Transverse colon (tissue), 4 donors: ENCODE measurements around the gene RDH12. TPM values are rescaled to one million over a fixed set of nuclear protein-coding genes. Genes with fewer than 3 reads are reported as not detected.
"Not testable (repeated sequence)": the region's sequence is repeated elsewhere in the genome, so short reads cannot be mapped to it uniquely, and the experiment has no call there.

Experiments
- DNase-seq: peaks from one replicate; pipeline ENCODE4 v3.0.0-alpha.2; 2019
- H3K27ac ChIP-seq, 4 donors: fragments of 200-600 bp; sonication (generic); 2 replicates each; pipeline ENCODE4 v1.5.1; 2016 to 2018; ENCODE audit warnings: inconsistent platforms in 4 of 4
- H3K27me3 ChIP-seq: fragments of 200-600 bp; sonication (generic); 2 replicates; pipeline ENCODE4 v1.5.1; 2017; ENCODE audit warnings: inconsistent platforms
- H3K36me3 ChIP-seq, 4 donors: fragments of 200-600 bp; sonication (generic); 2 replicates each; pipeline ENCODE4 v1.5.1; 2017 to 2019; ENCODE audit warnings: inconsistent platforms in 4 of 4
- H3K4me1 ChIP-seq, 4 donors: fragments of 200-600 bp; sonication (generic); 2 replicates each; pipeline ENCODE4 v1.5.1; 2017 to 2020; ENCODE audit warnings: inconsistent platforms in 4 of 4
- H3K4me3 ChIP-seq, 4 donors: fragments of 200-600 bp; sonication (generic); 1 replicate in 1 of 4; 2 replicates in 3 of 4; pipeline versions ENCODE4 v1.5.1 to v1.6.1; 2017 to 2019; ENCODE audit warnings: inconsistent platforms in 4 of 4
- H3K9me3 ChIP-seq, 2 donors: fragments of 200-600 bp; sonication (generic); 2 replicates each; pipeline ENCODE4 v1.5.1; 2017 to 2019; ENCODE audit warnings: inconsistent platforms in 2 of 2
- CTCF ChIP-seq, 5 experiments: fragments of 200-600 bp in 3 of 5; fragments of 450-650 bp in 2 of 5; sonication (generic) in 3 of 5; IDR thresholded peaks; 1 replicate in 2 of 5; 2 replicates in 3 of 5; pipeline ENCODE4 v1.5.1; 2016 to 2017; ENCODE audit warnings: antibody characterized with exemption in 5 of 5, inconsistent platforms in 3 of 5, mild to moderate bottlenecking in 2 of 5, moderate library complexity in 1 of 5
- EP300 ChIP-seq: sonication (generic); formaldehyde crosslinking; IDR thresholded peaks from one replicate; pipeline ENCODE4 v1.6.1; 2017; ENCODE audit warnings: antibody characterized with exemption, low read depth
- POLR2A ChIP-seq: fragments of 450-650 bp; IDR thresholded peaks from one replicate; pipeline ENCODE4 v1.6.1; 2016; ENCODE audit warnings: antibody characterized with exemption, mild to moderate bottlenecking, moderate library complexity
- POLR2AphosphoS5 ChIP-seq, 3 donors: sonication (generic); formaldehyde crosslinking; IDR thresholded peaks; one replicate each; pipeline ENCODE4 v1.6.1; 2016; ENCODE audit warnings: antibody characterized with exemption in 3 of 3
- WGBS, 2 donors: methylation state at CpG; one replicate each; pipeline ENCODE4 v1.1.5; 2018; ENCODE audit warnings: low coverage in 1 of 2; 5-methylcytosine and 5-hydroxymethylcytosine counted together
- in situ Hi-C, 4 donors: fragments of 200-750 bp; cut with MboI; loops; one replicate each; pipeline versions ENCODE4 v1.15.0 to v1.15.1; 2017; ENCODE audit warnings: low sequenced_read_pairs in 3 of 4, low pct_ligation_motif_present in 1 of 4, low pct_unique_long_range_greater_than_20kb in 1 of 4
- intact Hi-C: fragments of 100-400 bp; cut with DNase I; formaldehyde crosslinking; loops from one replicate; pipeline ENCODE4 v1.15.1; 2023; ENCODE audit warnings: low total_unique reads
- total RNA-seq, 4 donors: library from RNA; depleted of rRNA; stranded (reverse); fragments of >200 nt; gene quantifications; one replicate each; pipeline ENCODE4 v1.1.0, GENCODE V29; 2016

RDH12 gene
- total RNA-seq, result under 1 TPM in 1 of 4 donors, not detected in 3; 0.27 TPM

DNA sequence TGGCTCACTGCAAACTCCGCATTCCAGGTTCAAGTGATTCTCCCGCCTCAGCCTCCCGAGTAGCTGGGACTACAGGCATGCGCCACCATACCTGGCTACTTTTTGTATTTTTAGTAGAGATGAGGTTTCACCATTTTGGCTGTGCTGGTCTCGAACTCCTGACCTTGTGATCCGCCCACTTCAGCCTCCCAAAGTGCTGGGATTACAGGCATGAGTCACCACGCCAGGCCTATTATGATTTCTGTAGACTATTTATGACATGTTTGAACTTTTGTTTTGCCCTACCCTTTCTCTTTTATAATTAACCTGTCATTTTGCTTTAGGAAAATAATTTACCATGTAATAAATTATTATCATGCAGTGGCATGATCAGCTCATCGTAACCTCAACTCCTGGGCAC lies at the start of gene RDH12:
TSS of gene RDH12 (plus strand) at position 395 of the 400 bp plus-strand sequence. CDS start 20,757 bp downstream, outside the sequence.
- H3K36me3 ChIP-seq, H3K27me3 ChIP-seq, DNase-seq, H3K4me1 ChIP-seq, H3K4me3 ChIP-seq, H3K27ac ChIP-seq, H3K9me3 ChIP-seq: not testable (repeated sequence)
- WGBS, 2 donors, result 62 to 72% methylated on average over 4 to 8 of the region's 8 CpGs
- in situ Hi-C loops, result loop anchor here in 3 of 4 donors (10.0 to 25.0 kb wide), 3 partner anchors 89 to 264 kb away; partner anchors contain the start of genes ARG2 (in 1 of the 3) and PIGH (in 1 of the 3)
- intact Hi-C loops, result loop anchor here (10.0 kb wide), 1 partner anchor 87 kb away; the partner anchor contains the start of gene ARG2

GRCh38 chr14:67652189-67652588 lies 49.5 kb upstream of the RDH12 start:
- H3K27me3 ChIP-seq, result no peaks in the 10 kb centered on the region
- TF ChIP-seq POLR2AphosphoS5 (IDR thresholded peaks at IDR 0.05) (no peak), POLR2A (no peak), EP300 (no peak), CTCF (IDR thresholded peaks at IDR 0.05) (no peak)
- no peak overlapping the region for H3K4me3 ChIP-seq
- H3K36me3 ChIP-seq, result peaks cover 0 to 81% (median 32%) of the 10 kb centered on the region in 4 donors
- no peak overlapping the region for H3K27ac ChIP-seq
- WGBS, 2 donors, result 86% methylated on average over 1 of the region's 1 CpG; no CpG with 5 or more reads in 1 of the 2 donors
- no peaks in the 10 kb centered on the region for H3K4me1 ChIP-seq
- H3K9me3 ChIP-seq, result no peaks in the 10 kb centered on the region
- DNase-seq, result no peak
- intact Hi-C loops, result no loop called here
- in situ Hi-C loops, result no loop called here

GRCh38 chr14:67653651-67654280 lies 47.9 kb upstream of the RDH12 start:
- H3K4me3 ChIP-seq, result no peak overlapping the region
- H3K36me3 ChIP-seq, result peaks cover 0 to 77% (median 36%) of the 10 kb centered on the region in 4 donors
- H3K27ac ChIP-seq, result peak overlapping the region in 2 of 4 donors; percentile 9 to 13
- H3K27me3 ChIP-seq, result no peaks in the 10 kb centered on the region
- intact Hi-C loops, result no loop called here
- no peaks in the 10 kb centered on the region for H3K4me1 ChIP-seq
- DNase-seq, result no peak
- in situ Hi-C loops, result no loop called here
- no peaks in the 10 kb centered on the region for H3K9me3 ChIP-seq
- no peak for TF ChIP-seq EP300
- TF ChIP-seq POLR2AphosphoS5 (IDR thresholded peaks at IDR 0.05), result no peak
- no peak for TF ChIP-seq POLR2A
- no peak for TF ChIP-seq CTCF (IDR thresholded peaks at IDR 0.05)
- WGBS, 2 donors, result 87 to 91% methylated on average over 5 to 6 of the region's 6 CpGs

DNA sequence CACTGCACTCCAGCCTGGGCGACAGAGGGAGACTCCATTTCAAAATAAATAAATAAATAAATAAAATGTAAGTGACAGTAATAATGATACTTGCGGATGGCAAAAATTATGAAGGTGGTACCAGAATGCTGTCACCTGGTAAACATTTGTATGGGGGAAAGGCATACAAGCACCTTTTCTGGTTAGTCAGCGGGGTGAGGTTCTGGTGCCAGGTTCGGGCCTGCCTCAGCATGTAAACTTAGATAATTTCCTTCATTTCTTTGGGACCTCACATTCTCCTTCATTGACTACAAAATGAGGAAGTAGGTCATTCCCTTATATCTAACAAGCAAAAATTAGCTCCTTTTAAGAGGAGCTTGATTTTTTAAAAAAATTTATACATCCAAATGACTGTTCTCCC lies 38.1 kb upstream of the RDH12 start:
- H3K4me3 ChIP-seq, result no peak overlapping the region
- H3K27me3 ChIP-seq, result no peaks in the 10 kb centered on the region
- 95 to 97% methylated on average over 3 to 4 of the region's 4 CpGs for WGBS, 2 donors
- TF ChIP-seq EP300, result no peak
- TF ChIP-seq POLR2A, result no peak
- TF ChIP-seq POLR2AphosphoS5 (IDR thresholded peaks at IDR 0.05), result no peak
- TF ChIP-seq CTCF (IDR thresholded peaks at IDR 0.05), result no peak
- no peaks in the 10 kb centered on the region for H3K9me3 ChIP-seq
- no peak overlapping the region for H3K27ac ChIP-seq
- in situ Hi-C loops (no loop called here), intact Hi-C loops (no loop called here)
- peaks cover 0 to 18% (median 9%) of the 10 kb centered on the region in 4 donors for H3K4me1 ChIP-seq
- no peak for DNase-seq
- peaks cover 0 to 12% (median 6%) of the 10 kb centered on the region in 4 donors for H3K36me3 ChIP-seq
